Measurements from ENCODE around the gene AXL. TPM values are rescaled to one million over a fixed set of nuclear protein-coding genes. Genes with fewer than 3 reads are reported as not detected.

AXL gene
- total RNA-seq, 2 donors from 2014 or later = 27.3 to 81.4 TPM

GRCh38 chr19:41297628-41298347 is 78.8 kb downstream of the AXL start:
- TF ChIP-seq CTCF (IDR thresholded peaks at IDR 0.05) = peak in 1 of 2 donors; percentile 22
- H3K4me3 ChIP-seq = no peak overlapping the region
- H3K27ac ChIP-seq = peak overlapping the region; percentile 90 to 95
- DNase-seq (ENCODE audit: low spot score) = no peak
- H3K9me3 ChIP-seq = no peaks in the 10 kb centered on the region
- H3K27me3 ChIP-seq = no peaks in the 10 kb centered on the region
- H3K4me1 ChIP-seq = peaks cover 0 to 62% of the 10 kb centered on the region in 2 donors
- H3K36me3 ChIP-seq = peaks cover 68% of the 10 kb centered on the region

DNA sequence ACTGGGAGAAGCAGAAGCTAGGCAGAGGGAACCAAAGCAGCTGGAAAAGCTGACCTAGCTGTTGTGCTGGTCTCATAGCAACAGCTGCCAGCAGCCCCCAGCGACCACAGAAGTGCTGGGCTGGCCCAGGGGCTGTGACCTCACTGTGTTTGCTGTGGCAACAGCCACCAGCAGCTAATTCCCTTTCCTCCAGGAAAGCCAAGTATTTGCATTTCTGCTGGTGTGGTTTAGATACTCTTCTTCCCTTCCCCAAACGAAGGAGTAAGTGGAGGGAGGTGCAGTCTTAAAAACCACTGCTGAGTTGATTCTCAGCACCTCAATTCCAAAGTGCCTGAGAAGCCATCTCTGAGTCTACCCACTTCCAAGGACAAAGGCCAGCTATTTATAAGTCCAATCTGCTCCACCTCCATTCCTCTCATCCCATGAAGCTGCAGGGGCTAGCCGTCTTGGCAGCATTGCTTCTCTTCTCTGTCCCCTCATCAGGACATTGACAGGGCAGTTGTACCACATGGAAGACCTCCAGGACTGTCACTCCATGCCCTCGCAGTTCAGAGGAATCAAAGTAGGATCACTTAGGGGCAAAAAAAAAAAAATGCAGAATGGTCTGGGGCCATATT is 79.4 kb downstream of the AXL start:
- Histone ChIP-seq H3K36me3 (peaks cover 68% of the 10 kb centered on the region), H3K4me3 (peak overlapping the region in 1 of 2 donors; percentile 7), H3K4me1 (peaks cover 0 to 66% of the 10 kb centered on the region in 2 donors), H3K9me3 (no peaks in the 10 kb centered on the region), H3K27me3 (no peaks in the 10 kb centered on the region), H3K27ac (peak overlapping the region; percentile 90 to 95)
- TF ChIP-seq CTCF (IDR thresholded peaks at IDR 0.05) = no peak
- DNase-seq (ENCODE audit: low spot score) = peak; percentile 90

DNA sequence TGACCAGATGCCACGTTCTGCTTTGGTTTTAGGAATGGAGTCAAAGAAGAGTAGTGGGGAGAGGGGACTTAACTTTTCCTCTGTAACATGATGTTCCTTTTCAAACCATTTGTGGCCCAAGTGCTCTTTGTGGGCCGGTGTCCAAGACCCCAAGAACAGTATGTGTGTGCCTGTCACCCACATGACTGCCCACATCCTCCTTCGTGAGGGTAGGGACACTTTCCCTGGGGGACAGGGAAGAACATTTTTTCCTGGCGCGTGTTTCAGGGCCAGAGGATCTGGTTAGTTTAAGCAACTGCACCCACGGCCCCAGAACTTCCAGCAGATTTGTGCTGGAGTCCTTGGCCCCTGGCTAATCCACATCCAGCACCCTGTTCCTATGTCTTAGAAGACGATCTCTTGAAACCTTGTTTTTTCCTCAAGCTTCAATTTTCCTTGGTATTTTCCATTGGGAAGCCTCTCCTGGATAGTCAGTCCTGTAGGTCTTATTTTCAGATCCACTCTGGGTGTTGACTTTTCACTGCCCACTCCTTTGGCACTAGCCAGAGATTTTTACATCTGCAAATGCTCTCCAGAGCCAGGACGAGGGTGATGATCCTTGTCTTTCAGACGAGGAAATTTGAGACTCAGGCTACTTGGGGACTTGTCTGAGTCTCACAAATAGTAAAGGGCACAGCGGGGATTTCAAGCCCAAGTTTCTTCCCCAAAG is 80.2 kb downstream of the AXL start:
- no peaks in the 10 kb centered on the region for H3K9me3 ChIP-seq
- peak overlapping the region; percentile 90 to 95 for H3K27ac ChIP-seq
- DNase-seq (ENCODE audit: low spot score) = no peak
- H3K36me3 ChIP-seq = peaks cover 68% of the 10 kb centered on the region
- no peak for TF ChIP-seq CTCF (IDR thresholded peaks at IDR 0.05)
- H3K27me3 ChIP-seq = no peaks in the 10 kb centered on the region
- no peak overlapping the region for H3K4me3 ChIP-seq
- peaks cover 0 to 71% of the 10 kb centered on the region in 2 donors for H3K4me1 ChIP-seq

DNA sequence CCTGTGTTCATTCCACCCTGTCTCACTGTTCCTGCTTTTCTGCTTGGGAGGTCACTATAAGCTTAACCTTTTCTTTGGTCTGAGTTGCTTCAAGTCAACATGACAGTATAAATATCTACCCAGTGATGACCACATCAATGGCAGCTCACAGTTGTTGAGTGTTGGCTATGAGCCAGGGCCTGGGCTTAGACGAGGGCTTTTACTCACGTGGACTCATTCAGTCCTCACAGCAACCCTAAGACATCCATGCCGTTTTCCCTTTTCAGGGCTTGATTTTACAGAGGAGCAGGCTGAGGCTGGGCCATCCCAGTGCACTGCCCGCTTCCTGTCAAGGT is 80.7 kb downstream of the AXL start:
- Histone ChIP-seq H3K27me3 (no peaks in the 10 kb centered on the region), H3K4me3 (no peak overlapping the region), H3K9me3 (no peaks in the 10 kb centered on the region), H3K36me3 (peaks cover 68% of the 10 kb centered on the region), H3K27ac (peak overlapping the region; percentile 90 to 95), H3K4me1 (peaks cover 0 to 72% of the 10 kb centered on the region in 2 donors)
- TF ChIP-seq CTCF (IDR thresholded peaks at IDR 0.05) = no peak
- DNase-seq (ENCODE audit: low spot score) = peak; percentile 87

DNA sequence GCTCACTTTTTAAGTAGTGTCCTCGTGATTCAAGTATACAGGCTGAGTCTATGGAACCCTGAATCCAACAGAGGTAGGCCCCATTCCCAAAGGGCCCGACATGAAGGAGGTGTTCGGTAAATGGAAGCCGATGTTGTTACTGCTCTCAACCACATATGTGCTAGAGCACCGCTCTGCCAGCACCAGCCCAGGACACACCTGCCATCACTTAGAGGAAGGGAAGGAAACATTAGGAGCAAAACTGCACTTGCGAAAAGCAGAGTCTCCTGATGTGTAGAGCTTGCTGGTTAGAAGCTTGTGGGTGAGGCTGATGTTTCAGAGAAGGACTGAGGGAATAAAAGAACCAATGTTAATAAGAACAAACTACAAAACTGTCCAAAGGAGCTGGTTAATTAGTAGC is 81.5 kb downstream of the AXL start:
- H3K4me1 ChIP-seq = peaks cover 0 to 72% of the 10 kb centered on the region in 2 donors
- H3K27ac ChIP-seq = peak overlapping the region; percentile 90 to 95
- no peak for TF ChIP-seq CTCF (IDR thresholded peaks at IDR 0.05)
- no peak for DNase-seq (ENCODE audit: low spot score)
- H3K9me3 ChIP-seq = no peaks in the 10 kb centered on the region
- no peaks in the 10 kb centered on the region for H3K27me3 ChIP-seq
- H3K4me3 ChIP-seq = no peak overlapping the region
- peaks cover 68% of the 10 kb centered on the region for H3K36me3 ChIP-seq
